Subcutaneous abdominal adipose tissue (tissue), 5 donors: ENCODE measurements around the gene SMURF1.

Experiments
- H3K27ac ChIP-seq: one replicate; pipeline ENCODE4 v1.7.0; 2013; ENCODE audit warnings: low read depth, mild to moderate bottlenecking, inconsistent platforms, low read length, moderate library complexity
- H3K27me3 ChIP-seq, 5 donors: one replicate each; pipeline ENCODE4 v1.7.0; 2013; ENCODE audit warnings: low read length in 5 of 5, inconsistent platforms in 1 of 5; ENCODE audit not compliant: control insufficient read depth in 5 of 5, insufficient read depth in 4 of 5
- H3K36me3 ChIP-seq, 5 donors: one replicate each; pipeline ENCODE4 v1.7.0; 2013; ENCODE audit warnings: low read length in 5 of 5; ENCODE audit not compliant: control insufficient read depth in 5 of 5, insufficient read depth in 5 of 5
- H3K4me1 ChIP-seq, 5 donors: one replicate each; pipeline ENCODE4 v1.7.0; 2013; ENCODE audit warnings: low read length in 5 of 5, mild to moderate bottlenecking in 3 of 5, moderate library complexity in 1 of 5; ENCODE audit not compliant: control insufficient read depth in 5 of 5, insufficient read depth in 5 of 5
- H3K4me3 ChIP-seq, 5 donors: one replicate each; pipeline ENCODE4 v1.7.0; 2013; ENCODE audit warnings: low read length in 5 of 5, low read depth in 1 of 5
- H3K9ac ChIP-seq, 5 donors: one replicate each; pipeline ENCODE4 v1.7.0; 2013; ENCODE audit warnings: low read length in 5 of 5, mild to moderate bottlenecking in 4 of 5, moderate library complexity in 3 of 5
- H3K9me3 ChIP-seq, 5 donors: one replicate each; pipeline ENCODE4 v1.7.0; 2013; ENCODE audit warnings: low read length in 5 of 5; ENCODE audit not compliant: control insufficient read depth in 5 of 5
- donor health status: healthy.
- donor health status: healthy.
- donor health status: healthy.
- donor health status: healthy.
- donor health status: healthy.

Gene SMURF1

GRCh38 chr7:98997846-98998245, 146.1 kb downstream of the SMURF1 start:
- H3K27ac ChIP-seq, result no peak overlapping the region
- no peak overlapping the region for H3K4me3 ChIP-seq
- H3K4me1 ChIP-seq, result peaks cover 0 to 3% (median 0%) of the 10 kb centered on the region in 5 donors
- no peaks in the 10 kb centered on the region for H3K9me3 ChIP-seq
- no peak overlapping the region for H3K9ac ChIP-seq
- H3K27me3 ChIP-seq, result no peaks in the 10 kb centered on the region
- H3K36me3 ChIP-seq, result peaks cover 2 to 82% (median 77%) of the 10 kb centered on the region in 5 donors

GRCh38 chr7:98996150-98996552, 147.8 kb downstream of the SMURF1 start:
- no peaks in the 10 kb centered on the region for H3K9me3 ChIP-seq
- no peak overlapping the region for H3K27ac ChIP-seq
- H3K27me3 ChIP-seq, result no peaks in the 10 kb centered on the region
- H3K4me1 ChIP-seq, result no peaks in the 10 kb centered on the region
- H3K36me3 ChIP-seq, result peaks cover 8 to 87% (median 82%) of the 10 kb centered on the region in 5 donors
- no peak overlapping the region for H3K4me3 ChIP-seq
- no peak overlapping the region for H3K9ac ChIP-seq

GRCh38 chr7:98995523-98996149, 148.3 kb downstream of the SMURF1 start:
- Histone ChIP-seq H3K9ac (no peak overlapping the region), H3K27me3 (no peaks in the 10 kb centered on the region), H3K4me1 (no peaks in the 10 kb centered on the region), H3K36me3 (peaks cover 8 to 87% (median 82%) of the 10 kb centered on the region in 5 donors), H3K27ac (no peak overlapping the region), H3K9me3 (no peaks in the 10 kb centered on the region), H3K4me3 (no peak overlapping the region)

GRCh38 chr7:98995111-98995510, 148.8 kb downstream of the SMURF1 start:
- Histone ChIP-seq H3K9me3 (no peaks in the 10 kb centered on the region), H3K27ac (no peak overlapping the region), H3K4me3 (no peak overlapping the region), H3K4me1 (no peaks in the 10 kb centered on the region), H3K27me3 (no peaks in the 10 kb centered on the region), H3K9ac (no peak overlapping the region), H3K36me3 (peaks cover 8 to 87% (median 82%) of the 10 kb centered on the region in 5 donors)

- H3K4me1 ChIP-seq, result no peaks in the 10 kb centered on the region
- H3K9me3 ChIP-seq, result no peaks in the 10 kb centered on the region
- H3K27me3 ChIP-seq, result no peaks in the 10 kb centered on the region
- no peak overlapping the region for H3K9ac ChIP-seq
- no peak overlapping the region for H3K4me3 ChIP-seq
- peaks cover 8 to 85% (median 82%) of the 10 kb centered on the region in 5 donors for H3K36me3 ChIP-seq
- no peak overlapping the region for H3K27ac ChIP-seq
These were observed 149.6 kb downstream of the SMURF1 start for GRCh38 chr7:98994046-98994944.

- no peaks in the 10 kb centered on the region for H3K27me3 ChIP-seq
- no peaks in the 10 kb centered on the region for H3K9me3 ChIP-seq
- no peak overlapping the region for H3K27ac ChIP-seq
- no peak overlapping the region for H3K4me3 ChIP-seq
- H3K36me3 ChIP-seq, result peaks cover 9 to 85% (median 82%) of the 10 kb centered on the region in 5 donors
- H3K9ac ChIP-seq, result no peak overlapping the region
- H3K4me1 ChIP-seq, result no peaks in the 10 kb centered on the region
These were observed 150.6 kb downstream of the SMURF1 start for GRCh38 chr7:98993024-98993897.

- H3K4me1 ChIP-seq, result no peaks in the 10 kb centered on the region
- H3K36me3 ChIP-seq, result peaks cover 20 to 93% (median 85%) of the 10 kb centered on the region in 5 donors
- no peak overlapping the region for H3K4me3 ChIP-seq
- no peaks in the 10 kb centered on the region for H3K27me3 ChIP-seq
- H3K9me3 ChIP-seq, result no peaks in the 10 kb centered on the region
- H3K9ac ChIP-seq, result no peak overlapping the region
- H3K27ac ChIP-seq, result no peak overlapping the region
These were observed 151.8 kb downstream of the SMURF1 start for GRCh38 chr7:98992076-98992475.

- Histone ChIP-seq H3K4me1 (no peaks in the 10 kb centered on the region), H3K9ac (no peak overlapping the region), H3K36me3 (peaks cover 26 to 97% (median 85%) of the 10 kb centered on the region in 5 donors), H3K9me3 (no peaks in the 10 kb centered on the region), H3K4me3 (no peak overlapping the region), H3K27ac (no peak overlapping the region), H3K27me3 (no peaks in the 10 kb centered on the region)
These were observed 152.8 kb downstream of the SMURF1 start for GRCh38 chr7:98991141-98991540.

GRCh38 chr7:98990356-98990755, 153.6 kb downstream of the SMURF1 start:
- no peak overlapping the region for H3K27ac ChIP-seq
- H3K9ac ChIP-seq, result no peak overlapping the region
- H3K9me3 ChIP-seq, result peaks cover 0 to 3% (median 0%) of the 10 kb centered on the region in 5 donors
- no peak overlapping the region for H3K4me3 ChIP-seq
- no peaks in the 10 kb centered on the region for H3K27me3 ChIP-seq
- peaks cover 33 to 97% (median 85%) of the 10 kb centered on the region in 5 donors for H3K36me3 ChIP-seq
- H3K4me1 ChIP-seq, result no peaks in the 10 kb centered on the region
